Raji (cell line): ENCODE results near the gene S100A9.

Experiments used
- POLR2A ChIP-seq: IDR thresholded peaks from 2 replicates; pipeline ENCODE4 v1.6.1; 2011; ENCODE audit warnings: low read depth, low read length, control low read depth; ENCODE audit not compliant: insufficient read depth

S100A9 gene

GRCh38 chr1:153355445-153356071, 2.1 kb upstream of the S100A9 start:
- no peak for TF ChIP-seq POLR2A

GRCh38 chr1:153356392-153357075, 1.1 kb upstream of the S100A9 start:
- no peak for TF ChIP-seq POLR2A

- TF ChIP-seq POLR2A = no peak
Measured at GRCh38 chr1:153357076-153357852, 390 bp upstream of the S100A9 start.

- TF ChIP-seq POLR2A = no peak
Measured at GRCh38 chr1:153358691-153358975, 979 bp downstream of the S100A9 start.

- TF ChIP-seq POLR2A = no peak
Measured at GRCh38 chr1:153359241-153359640, 1.6 kb downstream of the S100A9 start.

- TF ChIP-seq POLR2A = no peak
Measured at GRCh38 chr1:153360190-153360589, 2.5 kb downstream of the S100A9 start.

GRCh38 chr1:153360592-153361479, 3.2 kb downstream of the S100A9 start:
- TF ChIP-seq POLR2A = no peak

GRCh38 chr1:153361480-153362109, 3.9 kb downstream of the S100A9 start:
- no peak for TF ChIP-seq POLR2A

- TF ChIP-seq POLR2A = no peak
Measured at GRCh38 chr1:153362187-153362775, 4.6 kb downstream of the S100A9 start.

GRCh38 chr1:153363641-153364040, 6.0 kb downstream of the S100A9 start:
- no peak for TF ChIP-seq POLR2A

- TF ChIP-seq POLR2A = no peak
Measured at GRCh38 chr1:153364156-153364555, 6.5 kb downstream of the S100A9 start.

- no peak for TF ChIP-seq POLR2A
Measured at GRCh38 chr1:153364766-153365666, 7.4 kb downstream of the S100A9 start.

GRCh38 chr1:153365696-153366095, 8.0 kb downstream of the S100A9 start:
- no peak for TF ChIP-seq POLR2A
